ENCODE data around the gene SVOPL. TPM values are rescaled to one million over a fixed set of nuclear protein-coding genes. Genes with fewer than 3 reads are reported as not detected.

Gene SVOPL
- polyA plus RNA-seq, 12 donors, result 0.41 to 0.61 TPM; not detected in 10

- no peak for DNase-seq
Measured at GRCh38 chr7:138662076-138662990, 38.8 kb downstream of the SVOPL start.

- no peak for DNase-seq
Measured at GRCh38 chr7:138661069-138661635, 40.0 kb downstream of the SVOPL start.

- DNase-seq, result no peak
Measured at GRCh38 chr7:138658889-138659288, 42.3 kb downstream of the SVOPL start.

DNA sequence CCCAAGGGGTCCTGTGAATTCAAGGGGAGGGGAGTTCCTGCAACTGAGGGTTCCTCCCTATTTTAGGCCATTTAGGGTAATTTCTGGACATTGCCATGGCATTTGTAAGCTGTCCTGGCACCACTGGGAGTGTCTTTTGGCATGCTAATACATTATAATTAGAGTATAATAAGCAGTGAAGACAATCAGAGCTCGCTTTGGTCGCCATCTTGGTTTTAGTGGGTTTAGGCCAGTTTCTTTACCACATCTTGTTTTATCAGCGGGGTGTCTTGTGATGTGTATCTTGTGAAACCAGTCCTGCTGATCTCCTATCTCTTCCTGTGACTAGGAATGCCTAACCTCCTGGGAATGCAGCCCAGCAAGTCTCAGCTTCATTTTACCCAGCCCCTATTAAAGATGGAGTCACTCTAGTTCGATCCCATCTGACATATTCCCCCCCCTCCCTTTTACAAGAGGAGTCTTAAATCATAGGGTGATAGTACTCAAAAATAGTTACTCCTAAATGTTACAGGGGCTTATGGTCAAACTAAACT lies 43.2 kb downstream of the SVOPL start:
- no peak for DNase-seq

GRCh38 chr7:138656952-138657351 lies 44.2 kb downstream of the SVOPL start:
- DNase-seq, result no peak

- no peak for DNase-seq
Measured at GRCh38 chr7:138654616-138655015, 46.5 kb downstream of the SVOPL start.

DNA sequence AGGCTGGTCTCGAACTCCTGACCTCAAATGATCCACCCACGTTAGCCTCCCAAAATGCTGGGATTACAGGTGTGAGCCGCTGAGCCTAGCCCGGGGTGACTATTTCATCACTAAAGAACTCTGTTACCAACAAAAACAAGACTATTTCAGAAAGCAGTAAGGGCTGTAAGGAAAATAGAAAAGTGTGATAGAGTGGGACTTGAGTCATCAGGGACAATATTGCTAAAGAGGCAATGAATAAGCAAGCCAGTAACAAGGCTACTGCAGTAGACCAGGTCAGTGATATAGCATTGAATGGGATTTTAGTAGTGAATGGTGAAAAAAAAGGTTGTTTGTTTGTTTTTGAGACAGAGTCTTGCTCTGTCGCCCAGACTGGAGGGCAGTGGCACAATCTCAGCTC lies 51.7 kb downstream of the SVOPL start:
- DNase-seq, result no peak

DNA sequence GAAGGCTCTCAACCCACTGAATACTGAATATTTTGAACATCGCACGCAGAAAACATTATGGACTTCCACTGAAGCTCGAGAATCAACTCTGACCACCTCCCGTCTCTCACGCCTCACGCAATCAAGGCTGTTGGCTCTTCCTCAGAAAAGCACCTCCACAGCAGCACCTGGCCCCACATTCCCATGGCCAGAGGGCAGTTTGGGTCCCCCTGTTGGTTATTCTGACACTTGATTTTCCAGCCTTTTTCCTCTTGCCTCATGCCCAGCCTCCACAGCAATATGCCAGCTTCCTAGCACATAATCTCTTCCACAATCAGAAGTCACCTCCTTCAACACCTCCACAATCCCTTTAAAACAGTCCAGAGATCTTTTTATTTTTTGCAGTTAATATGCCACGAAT lies 55.9 kb downstream of the SVOPL start:
- DNase-seq, result no peak

- DNase-seq, result no peak
Measured at GRCh38 chr7:138632826-138633602, 68.1 kb downstream of the SVOPL start.

- no peak for DNase-seq
Measured at GRCh38 chr7:138632384-138632783, 68.8 kb downstream of the SVOPL start.

DNA sequence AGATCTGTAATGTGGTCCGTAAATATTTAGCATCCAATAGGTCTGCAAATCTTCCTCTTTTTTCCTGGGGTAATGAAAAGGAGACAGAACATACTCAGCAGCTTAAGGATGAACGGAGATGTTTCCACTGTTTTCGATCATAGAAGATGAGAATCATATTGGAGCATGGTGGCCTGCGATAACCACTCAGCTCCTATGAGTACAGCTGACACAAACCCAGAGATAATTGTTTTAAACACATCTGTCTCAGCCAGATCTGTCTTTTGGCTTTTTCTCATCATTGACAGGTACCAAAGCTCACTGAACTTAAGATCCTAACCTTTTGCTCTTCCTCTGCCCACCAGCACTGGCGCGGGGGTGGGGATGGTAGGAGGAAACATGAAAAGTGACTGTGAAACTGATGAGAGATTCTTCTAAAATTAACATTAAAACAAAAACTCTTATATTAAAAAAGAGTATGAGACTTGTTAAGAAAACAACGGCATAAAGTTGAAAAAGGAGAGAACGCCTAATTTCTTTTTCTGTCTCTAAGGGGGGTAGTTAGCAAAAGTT lies 71.0 kb downstream of the SVOPL start:
- DNase-seq, result no peak

- DNase-seq, result no peak
Measured at GRCh38 chr7:138627361-138627760, 73.8 kb downstream of the SVOPL start.

DNA sequence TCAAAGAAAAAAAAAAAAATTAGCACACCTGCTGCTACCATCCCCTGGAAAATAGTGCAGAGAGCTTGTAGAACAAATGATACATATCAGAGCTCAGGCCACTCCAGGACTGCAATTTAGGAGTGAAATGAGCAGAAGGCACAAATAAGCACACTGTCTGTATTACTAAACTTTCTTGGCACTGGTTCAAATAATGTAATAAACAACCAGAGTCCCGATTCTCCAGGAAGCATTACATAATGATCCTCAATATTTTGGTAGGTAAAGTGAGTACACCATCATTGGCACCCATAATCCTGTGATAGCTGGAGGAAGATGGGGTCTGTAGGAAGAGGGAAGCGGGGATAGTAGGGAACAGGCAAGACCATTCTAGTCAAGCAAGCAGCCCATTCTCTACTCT lies 74.3 kb downstream of the SVOPL start:
- DNase-seq, result no peak

- no peak for DNase-seq
Measured at GRCh38 chr7:138625849-138626230, 75.3 kb downstream of the SVOPL start.

- no peak for DNase-seq
Measured at GRCh38 chr7:138625084-138625848, 75.9 kb downstream of the SVOPL start.

DNA sequence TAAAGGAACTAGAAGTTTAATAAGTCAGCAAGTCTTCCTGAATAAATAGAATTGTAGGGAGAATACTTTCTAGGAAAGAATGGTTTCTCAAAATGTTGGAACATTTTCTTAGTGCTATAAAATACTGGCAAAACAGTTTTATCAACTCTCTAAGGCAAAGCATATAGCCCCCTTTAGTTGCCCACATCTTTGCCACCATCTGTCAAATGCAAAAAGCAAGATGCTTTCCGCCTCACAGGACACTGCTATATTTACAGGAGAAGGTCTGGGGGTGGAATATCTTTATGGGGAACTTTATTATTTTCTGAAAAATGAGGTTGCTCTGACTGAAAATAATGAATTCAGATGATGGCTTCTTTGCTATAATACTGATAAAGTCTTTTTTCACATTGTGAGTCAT lies 78.3 kb downstream of the SVOPL start:
- DNase-seq, result no peak

DNA sequence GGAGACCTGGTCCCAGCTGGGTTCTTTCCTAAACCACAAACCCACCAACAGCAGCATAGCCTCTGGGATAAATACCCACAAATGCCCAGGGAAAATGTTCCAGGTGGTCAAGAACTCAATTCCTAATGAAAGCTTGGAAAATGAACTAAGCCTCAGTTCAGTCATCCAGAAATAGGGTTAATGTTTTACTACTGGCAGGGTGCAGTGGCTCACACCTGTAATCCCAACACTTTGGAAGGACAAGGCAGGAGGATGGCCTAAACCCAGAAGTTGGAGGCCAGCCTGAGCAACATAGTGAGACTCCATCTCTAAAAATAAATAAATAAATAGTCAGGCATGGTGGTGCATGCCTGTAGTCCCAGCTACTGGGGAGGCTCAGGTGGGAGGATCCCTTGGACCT lies 82.2 kb downstream of the SVOPL start:
- no peak for DNase-seq

DNA sequence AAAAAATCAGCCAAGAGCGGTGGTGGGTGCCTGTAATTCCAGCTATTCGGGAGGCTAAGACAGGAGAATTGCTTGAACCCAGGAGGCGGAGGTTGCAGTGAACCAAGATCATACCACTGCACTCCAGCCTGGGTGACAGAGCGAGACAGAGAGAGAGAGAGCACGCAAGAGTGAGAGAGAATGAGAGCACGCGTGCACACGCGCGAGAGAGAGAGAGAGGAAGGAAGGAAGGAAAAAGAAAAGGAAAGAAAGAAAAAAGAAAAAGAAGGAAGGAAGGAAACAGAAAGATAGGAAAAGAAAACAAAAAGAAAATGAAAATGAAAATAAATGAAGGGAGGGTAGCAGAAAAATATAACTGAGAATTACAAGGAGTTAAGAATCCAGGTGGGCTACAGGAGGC lies 82.7 kb downstream of the SVOPL start:
- no peak for DNase-seq

GRCh38 chr7:138616085-138616484 lies 85.1 kb downstream of the SVOPL start:
- DNase-seq, result no peak

GRCh38 chr7:138613630-138614029 lies 87.5 kb downstream of the SVOPL start:
- DNase-seq, result no peak

DNA sequence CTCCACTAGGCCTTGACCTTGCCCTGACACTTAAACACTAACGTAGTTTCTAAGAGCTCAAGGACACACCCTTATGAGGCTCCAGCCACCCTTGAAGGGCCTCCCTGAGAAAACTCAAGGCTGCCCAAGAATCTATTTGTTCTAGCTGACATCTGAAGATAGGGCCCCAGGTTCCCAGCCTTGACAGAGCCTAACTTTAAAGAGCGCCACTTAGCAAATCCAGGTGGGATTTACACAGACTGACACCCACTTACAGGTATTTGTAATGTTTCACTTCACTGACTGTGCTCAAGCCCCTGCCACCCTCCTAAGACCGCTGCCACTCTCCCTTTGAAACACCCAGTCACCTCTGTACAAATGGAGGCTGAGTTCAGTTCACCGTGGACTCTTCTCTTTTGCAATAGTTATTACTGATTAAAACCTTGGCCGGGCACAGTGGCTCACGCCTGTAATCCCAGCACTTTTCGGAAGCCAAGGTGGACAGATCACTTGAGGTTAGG lies 90.4 kb downstream of the SVOPL start:
- no peak for DNase-seq
